Smooth muscle cell (in vitro differentiated cells): ENCODE data around the gene RCAN1. TPM values are rescaled to one million over a fixed set of nuclear protein-coding genes. Genes with fewer than 3 reads are reported as not detected.

Experiments used
- DNase-seq: peaks from one replicate; lab custom pipeline; 2025; ENCODE audit not compliant: unreplicated experiment; lab: John Stamatoyannopoulos, UW
- H2AFZ ChIP-seq: fragments of 200-600 bp; sonication (generic); 2 replicates; pipeline ENCODE4 v1.6.0; 2016; ENCODE audit warnings: antibody characterized with exemption, low read depth, mild to moderate bottlenecking
- H3F3A ChIP-seq: fragments of 200-600 bp; sonication (generic); 2 replicates; pipeline ENCODE4 v1.6.0; 2017; ENCODE audit warnings: antibody characterized with exemption, low read depth
- H3K27ac ChIP-seq: fragments of 200-600 bp; sonication (generic); 2 replicates; pipeline ENCODE4 v1.5.1; 2016; ENCODE audit warnings: low read depth, mild to moderate bottlenecking
- H3K27me3 ChIP-seq: fragments of 200-600 bp; sonication (generic); 2 replicates; pipeline ENCODE4 v1.6.1; 2016; ENCODE audit warnings: low read depth, mild to moderate bottlenecking
- H3K36me3 ChIP-seq: fragments of 200-600 bp; sonication (generic); 2 replicates; pipeline ENCODE4 v1.5.1; 2016; ENCODE audit warnings: low read depth
- H3K4me1 ChIP-seq: fragments of 200-600 bp; sonication (generic); 2 replicates; pipeline ENCODE4 v1.5.1; 2016; ENCODE audit warnings: low read depth
- H3K4me2 ChIP-seq: fragments of 200-600 bp; sonication (generic); 2 replicates; pipeline ENCODE4 v1.6.0; 2016; ENCODE audit warnings: mild to moderate bottlenecking
- H3K4me3 ChIP-seq: fragments of 200-600 bp; sonication (generic); 2 replicates; pipeline ENCODE4 v1.5.1; 2016; ENCODE audit warnings: mild to moderate bottlenecking
- H3K79me2 ChIP-seq: fragments of 200-600 bp; sonication (generic); 2 replicates; pipeline ENCODE4 v1.6.0; 2016; ENCODE audit warnings: low read depth, mild to moderate bottlenecking
- H3K9ac ChIP-seq: fragments of 200-600 bp; sonication (generic); 2 replicates; pipeline ENCODE4 v1.6.0; 2016; ENCODE audit warnings: low read depth
- H3K9me3 ChIP-seq: fragments of 200-600 bp; sonication (generic); replicated peaks from 2 replicates; pipeline ENCODE4 v1.5.1; 2016; ENCODE audit warnings: low read depth
- H4K20me1 ChIP-seq: fragments of 200-600 bp; sonication (generic); 2 replicates; pipeline ENCODE4 v1.6.0; 2016; ENCODE audit warnings: low read depth
- CTCF ChIP-seq: fragments of 200-600 bp; sonication (generic); IDR thresholded peaks from 2 replicates; pipeline ENCODE4 v1.5.1; 2017; ENCODE audit warnings: borderline replicate concordance, mild to moderate bottlenecking, antibody characterized with exemption; ENCODE audit not compliant: insufficient read depth, poor library complexity, severe bottlenecking
- WGBS: methylation state at CpG from one replicate; pipeline ENCODE4 v1.1.7; 2016; ENCODE audit warnings: low lambda C conversion rate; 5-methylcytosine and 5-hydroxymethylcytosine counted together
- polyA plus RNA-seq: library from polyadenylated mRNA; unstranded; fragments of >200 nt; fragmentation: Nextera tagmentation; extraction: Ambion mirVana; gene quantifications from 2 replicates; pipeline ENCODE4 v1.2.1, GENCODE V29; 2016
- total RNA-seq: library from RNA; depleted of rRNA; stranded (reverse); fragments of >200 nt; gene quantifications from 2 replicates; pipeline ENCODE4 v1.2.3, GENCODE V29; 2014

The RCAN1 gene
- total and polyA plus RNA-seq, 2 experiments from 2014 or later, result 77.3 to 155 TPM

- H3K4me3 ChIP-seq, result no peak overlapping the region
- DNase-seq, result no peak
- H3K9me3 ChIP-seq, result no peaks in the 10 kb centered on the region
- H3K36me3 ChIP-seq, result no peaks in the 10 kb centered on the region
- H3K9ac ChIP-seq, result no peak overlapping the region
- H2AFZ ChIP-seq, result no peak overlapping the region
- no peaks in the 10 kb centered on the region for H4K20me1 ChIP-seq
- H3K79me2 ChIP-seq, result no peaks in the 10 kb centered on the region
- H3K4me1 ChIP-seq, result peaks cover 7% of the 10 kb centered on the region
- H3K4me2 ChIP-seq, result peak overlapping the region; percentile 78
- no peaks in the 10 kb centered on the region for H3K27me3 ChIP-seq
- H3F3A ChIP-seq, result no peaks in the 10 kb centered on the region
- H3K27ac ChIP-seq, result no peak overlapping the region
- TF ChIP-seq CTCF, result no peak
- 50% methylated on average over 17 of the region's 17 CpGs for WGBS
Observed at GRCh38 chr21:34592120-34592955, 22.6 kb downstream of the RCAN1 start.

GRCh38 chr21:34590520-34590919 lies 24.4 kb downstream of the RCAN1 start:
- no peak for DNase-seq
- no peaks in the 10 kb centered on the region for H3K27me3 ChIP-seq
- no peak overlapping the region for H3K27ac ChIP-seq
- no peaks in the 10 kb centered on the region for H3K79me2 ChIP-seq
- H3K4me1 ChIP-seq, result peaks cover 7% of the 10 kb centered on the region
- no peak overlapping the region for H3K4me3 ChIP-seq
- H3K36me3 ChIP-seq, result peaks cover 2% of the 10 kb centered on the region
- 81% methylated on average over 1 of the region's 1 CpG for WGBS
- H3K9me3 ChIP-seq, result peaks cover 5% of the 10 kb centered on the region
- no peaks in the 10 kb centered on the region for H3F3A ChIP-seq
- no peak overlapping the region for H3K4me2 ChIP-seq
- TF ChIP-seq CTCF, result no peak
- H4K20me1 ChIP-seq, result no peaks in the 10 kb centered on the region
- no peak overlapping the region for H2AFZ ChIP-seq
- H3K9ac ChIP-seq, result no peak overlapping the region

GRCh38 chr21:34589511-34590282 lies 25.2 kb downstream of the RCAN1 start:
- 92% methylated on average over 9 of the region's 9 CpGs for WGBS

More at GRCh38 chr21:34589511-34590282, 25.2 kb downstream of the RCAN1 start:
- H3K27ac ChIP-seq, result no peak overlapping the region
- H3K36me3 ChIP-seq, result peaks cover 2% of the 10 kb centered on the region
- peaks cover 5% of the 10 kb centered on the region for H3K9me3 ChIP-seq
- H3K9ac ChIP-seq, result no peak overlapping the region
- H3K27me3 ChIP-seq, result no peaks in the 10 kb centered on the region
- peaks cover 7% of the 10 kb centered on the region for H3K4me1 ChIP-seq
- no peak overlapping the region for H3K4me2 ChIP-seq
- H3F3A ChIP-seq, result no peaks in the 10 kb centered on the region
- no peak for TF ChIP-seq CTCF
- H3K79me2 ChIP-seq, result no peaks in the 10 kb centered on the region
- no peak overlapping the region for H3K4me3 ChIP-seq
- no peak overlapping the region for H2AFZ ChIP-seq
- H4K20me1 ChIP-seq, result no peaks in the 10 kb centered on the region
- DNase-seq, result no peak
